Vagina (tissue), 2 donors: ENCODE measurements around the gene LRFN5.

Experiments
- POLR2A ChIP-seq, 2 donors: fragments of 450-650 bp; IDR thresholded peaks; one replicate each; pipeline ENCODE4 v1.6.1; 2017; ENCODE audit warnings: antibody characterized with exemption in 2 of 2, mild to moderate bottlenecking in 2 of 2, moderate library complexity in 2 of 2
- POLR2AphosphoS5 ChIP-seq, 2 donors: sonication (generic); formaldehyde crosslinking; IDR thresholded peaks; one replicate each; pipeline ENCODE4 v1.9.0; 2017; ENCODE audit warnings: antibody characterized with exemption in 2 of 2, mild to moderate bottlenecking in 2 of 2, low read depth in 1 of 2; ENCODE audit not compliant: insufficient read depth in 1 of 2
- TF ChIP-seq, protein P1 (sequence below), 3 experiments: fragments of 450-650 bp in 2 of 3; fragments of 200-600 bp in 1 of 3; sonication (generic) in 1 of 3; IDR thresholded peaks; one replicate each; pipeline ENCODE4 v1.5.1; 2017 to 2019; ENCODE audit warnings: antibody characterized with exemption in 3 of 3, mild to moderate bottlenecking in 2 of 3, moderate library complexity in 2 of 3

DNA sequence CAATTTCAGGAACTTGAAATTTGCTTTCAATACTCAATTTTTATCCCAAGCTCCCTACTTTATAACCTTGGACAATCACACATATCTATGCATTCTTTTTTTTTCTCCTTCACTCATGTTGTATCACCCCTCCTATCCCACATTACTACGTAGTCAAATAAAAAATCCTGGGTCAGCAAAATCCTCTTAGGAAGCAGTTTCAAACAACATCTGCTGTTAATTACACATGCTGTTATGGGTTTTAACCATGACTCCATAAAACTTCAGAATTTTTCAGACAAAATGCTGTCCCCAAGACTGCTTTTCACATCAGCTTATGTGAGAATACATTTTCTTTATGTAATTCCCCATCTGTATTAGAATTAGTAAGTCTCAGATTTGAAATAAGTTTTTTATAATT lies 61.7 kb downstream of the LRFN5 start:
- TF ChIP-seq POLR2A (IDR thresholded peaks at IDR 0.05) = no peak
- TF ChIP-seq, protein P1, sequence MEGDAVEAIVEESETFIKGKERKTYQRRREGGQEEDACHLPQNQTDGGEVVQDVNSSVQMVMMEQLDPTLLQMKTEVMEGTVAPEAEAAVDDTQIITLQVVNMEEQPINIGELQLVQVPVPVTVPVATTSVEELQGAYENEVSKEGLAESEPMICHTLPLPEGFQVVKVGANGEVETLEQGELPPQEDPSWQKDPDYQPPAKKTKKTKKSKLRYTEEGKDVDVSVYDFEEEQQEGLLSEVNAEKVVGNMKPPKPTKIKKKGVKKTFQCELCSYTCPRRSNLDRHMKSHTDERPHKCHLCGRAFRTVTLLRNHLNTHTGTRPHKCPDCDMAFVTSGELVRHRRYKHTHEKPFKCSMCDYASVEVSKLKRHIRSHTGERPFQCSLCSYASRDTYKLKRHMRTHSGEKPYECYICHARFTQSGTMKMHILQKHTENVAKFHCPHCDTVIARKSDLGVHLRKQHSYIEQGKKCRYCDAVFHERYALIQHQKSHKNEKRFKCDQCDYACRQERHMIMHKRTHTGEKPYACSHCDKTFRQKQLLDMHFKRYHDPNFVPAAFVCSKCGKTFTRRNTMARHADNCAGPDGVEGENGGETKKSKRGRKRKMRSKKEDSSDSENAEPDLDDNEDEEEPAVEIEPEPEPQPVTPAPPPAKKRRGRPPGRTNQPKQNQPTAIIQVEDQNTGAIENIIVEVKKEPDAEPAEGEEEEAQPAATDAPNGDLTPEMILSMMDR (IDR thresholded peaks at IDR 0.05) = no peak
- TF ChIP-seq POLR2AphosphoS5 (IDR thresholded peaks at IDR 0.05; ENCODE audit: insufficient read depth in 1 of 2, low read depth in 1 of 2) = no peak
